Esophagus squamous epithelium (tissue), 5 donors: Measurements from ENCODE around the gene SOWAHD. TPM values are rescaled to one million over a fixed set of nuclear protein-coding genes. Genes with fewer than 3 reads are reported as not detected.
A peak's percentile ranks its signal among the peaks of the same experiment; 100 is the strongest.

ENCODE experiments used
- DNase-seq: peaks from one replicate; lab custom pipeline; 2025; lab: John Stamatoyannopoulos, UW
- H3K27ac ChIP-seq, 4 donors: fragments of 200-600 bp; sonication (generic); one replicate each; pipeline ENCODE4 v1.5.1; 2016 to 2019; ENCODE audit warnings: mild to moderate bottlenecking in 1 of 4
- H3K27me3 ChIP-seq, 4 donors: fragments of 200-600 bp; sonication (generic); 1 replicate in 3 of 4; 2 replicates in 1 of 4; pipeline versions ENCODE4 v1.5.1 to v1.6.0; 2017 to 2021; ENCODE audit warnings: antibody characterized with exemption in 1 of 4
- H3K36me3 ChIP-seq, 3 donors: fragments of 200-600 bp; sonication (generic); one replicate each; pipeline ENCODE4 v1.5.1; 2016 to 2019
- H3K4me1 ChIP-seq, 3 donors: fragments of 200-600 bp; sonication (generic); one replicate each; pipeline ENCODE4 v1.5.1; 2017 to 2019
- H3K4me3 ChIP-seq, 4 donors: fragments of 200-600 bp; sonication (generic); 1 replicate in 3 of 4; 2 replicates in 1 of 4; pipeline ENCODE4 v1.5.1; 2016 to 2019; ENCODE audit warnings: mild to moderate bottlenecking in 2 of 4, moderate library complexity in 1 of 4
- H3K9me3 ChIP-seq, 3 donors: fragments of 200-600 bp; sonication (generic); one replicate each; pipeline ENCODE4 v1.5.1; 2016 to 2019
- POLR2A ChIP-seq, 4 donors: fragments of 450-650 bp; IDR thresholded peaks; one replicate each; pipeline ENCODE4 v1.6.1; 2017; ENCODE audit warnings: antibody characterized with exemption in 4 of 4, mild to moderate bottlenecking in 4 of 4, moderate library complexity in 3 of 4
- WGBS, 2 donors: methylation state at CpG; one replicate each; pipeline ENCODE4 v1.1.5; 2018; 5-methylcytosine and 5-hydroxymethylcytosine counted together
- intact Hi-C: fragments of 100-400 bp; cut with DNase I; formaldehyde crosslinking; loops from one replicate; pipeline ENCODE4 v1.15.0; 2022
- total RNA-seq, 4 donors: library from RNA; depleted of rRNA; stranded (reverse); fragments of >200 nt; gene quantifications; one replicate each; pipeline ENCODE4 v1.1.0, GENCODE V29; 2016
- TF ChIP-seq, protein P1 (sequence below), 6 experiments: fragments of 450-650 bp in 4 of 6; fragments of 200-600 bp in 2 of 6; sonication (generic) in 2 of 6; IDR thresholded peaks; one replicate each; pipeline ENCODE4 v1.5.1; 2016 to 2019; ENCODE audit warnings: antibody characterized with exemption in 6 of 6, mild to moderate bottlenecking in 4 of 6, moderate library complexity in 4 of 6
- donor health status: DM: yes; HTN: yes; CAD: no.

SOWAHD gene, protein sequence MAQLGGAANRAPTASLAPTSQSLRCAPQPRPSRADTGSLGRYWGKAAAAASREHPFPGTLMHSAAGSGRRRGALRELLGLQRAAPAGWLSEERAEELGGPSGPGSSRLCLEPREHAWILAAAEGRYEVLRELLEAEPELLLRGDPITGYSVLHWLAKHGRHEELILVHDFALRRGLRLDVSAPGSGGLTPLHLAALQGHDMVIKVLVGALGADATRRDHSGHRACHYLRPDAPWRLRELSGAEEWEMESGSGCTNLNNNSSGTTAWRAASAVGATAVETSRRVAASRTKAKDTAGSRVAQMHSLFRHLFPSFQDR
- total RNA-seq, result under 1 TPM in 1 of 4 donors, not detected in 3; 0.38 TPM

DNA sequence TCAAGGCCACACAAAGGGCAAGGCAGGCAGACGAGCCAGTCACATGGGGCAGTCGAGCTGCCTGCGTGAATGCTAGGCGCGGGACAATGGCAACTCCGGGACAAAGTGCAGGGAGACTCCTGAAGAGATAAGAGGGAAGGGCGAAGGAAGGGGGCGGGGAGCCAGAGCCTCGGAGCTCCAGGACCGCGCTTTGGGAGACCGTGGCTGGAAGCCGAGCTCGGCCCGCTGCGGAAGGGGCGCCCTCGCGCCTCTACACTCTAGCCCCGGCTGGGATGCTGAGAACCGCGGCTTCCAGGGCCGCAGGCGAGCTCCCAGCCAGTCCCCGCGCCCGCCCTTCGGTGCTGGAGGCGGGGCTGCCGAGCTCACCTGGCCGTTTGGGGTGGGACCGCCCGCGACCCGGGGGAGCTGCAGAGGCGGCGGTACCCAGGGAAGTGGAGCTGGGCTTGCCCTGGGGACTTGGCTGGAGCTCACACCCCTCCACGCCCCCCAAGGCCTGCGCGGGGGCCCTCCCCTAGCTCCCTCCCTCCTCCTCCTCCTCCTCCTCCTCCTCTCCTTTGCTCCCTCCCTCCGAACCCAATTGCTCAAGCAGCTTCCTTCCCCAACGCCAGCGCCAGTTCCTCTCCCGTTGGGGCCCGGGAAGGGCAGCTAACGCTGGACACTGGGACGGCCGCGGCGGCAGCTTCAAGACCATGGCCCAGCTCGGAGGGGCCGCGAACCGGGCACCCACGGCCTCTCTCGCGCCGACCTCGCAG is at the start of gene SOWAHD:
Gene SOWAHD, plus strand, starts transcription at position 610 of the 752 bp plus-strand sequence. Its CDS starts 80 bp downstream, at position 690.
- intact Hi-C loops, result no loop called here
- TF ChIP-seq, protein P1, sequence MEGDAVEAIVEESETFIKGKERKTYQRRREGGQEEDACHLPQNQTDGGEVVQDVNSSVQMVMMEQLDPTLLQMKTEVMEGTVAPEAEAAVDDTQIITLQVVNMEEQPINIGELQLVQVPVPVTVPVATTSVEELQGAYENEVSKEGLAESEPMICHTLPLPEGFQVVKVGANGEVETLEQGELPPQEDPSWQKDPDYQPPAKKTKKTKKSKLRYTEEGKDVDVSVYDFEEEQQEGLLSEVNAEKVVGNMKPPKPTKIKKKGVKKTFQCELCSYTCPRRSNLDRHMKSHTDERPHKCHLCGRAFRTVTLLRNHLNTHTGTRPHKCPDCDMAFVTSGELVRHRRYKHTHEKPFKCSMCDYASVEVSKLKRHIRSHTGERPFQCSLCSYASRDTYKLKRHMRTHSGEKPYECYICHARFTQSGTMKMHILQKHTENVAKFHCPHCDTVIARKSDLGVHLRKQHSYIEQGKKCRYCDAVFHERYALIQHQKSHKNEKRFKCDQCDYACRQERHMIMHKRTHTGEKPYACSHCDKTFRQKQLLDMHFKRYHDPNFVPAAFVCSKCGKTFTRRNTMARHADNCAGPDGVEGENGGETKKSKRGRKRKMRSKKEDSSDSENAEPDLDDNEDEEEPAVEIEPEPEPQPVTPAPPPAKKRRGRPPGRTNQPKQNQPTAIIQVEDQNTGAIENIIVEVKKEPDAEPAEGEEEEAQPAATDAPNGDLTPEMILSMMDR (IDR thresholded peaks at IDR 0.05), result no peak
- TF ChIP-seq POLR2A (IDR thresholded peaks at IDR 0.05), result peak in 1 of 4 donors; percentile 6
- Histone ChIP-seq H3K27me3 (peaks cover 0 to 9% (median 0%) of the 10 kb centered on the region in 4 donors), H3K36me3 (no peaks in the 10 kb centered on the region), H3K4me3 (peak within 1 kb of the TSS; percentile 46 to 66 (median 50)), H3K4me1 (peaks cover 0 to 29% (median 3%) of the 10 kb centered on the region in 3 donors), H3K9me3 (no peaks in the 10 kb centered on the region), H3K27ac (peak within 1 kb of the TSS; percentile 9 to 54 (median 32))
- DNase-seq, result no peak
- WGBS, 2 donors, result 27% methylated on average over 16 of the region's 59 CpGs; no CpG with 5 or more reads in 1 of the 2 donors

DNA sequence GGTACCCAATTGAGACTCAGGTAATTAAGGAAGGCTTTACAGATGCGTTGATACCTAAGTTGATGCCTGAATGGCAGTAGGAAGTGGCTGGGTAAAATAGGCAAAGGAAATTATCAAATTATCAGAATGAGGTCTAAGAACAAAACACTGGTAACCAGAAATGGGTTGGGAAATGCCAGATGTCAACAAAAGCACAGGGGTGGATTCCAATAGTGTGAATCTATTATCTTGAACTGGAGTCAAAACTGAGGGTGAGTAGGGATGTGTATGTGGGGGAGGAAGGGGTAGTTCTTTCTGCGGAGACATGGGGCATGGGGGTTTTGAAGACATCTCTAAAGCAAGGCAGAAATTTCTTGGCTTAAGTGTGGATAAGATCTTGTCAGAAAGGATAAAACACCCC is 49.5 kb upstream of the SOWAHD start:
- H3K36me3 ChIP-seq, result no peaks in the 10 kb centered on the region
- 79 to 94% methylated on average over 2 of the region's 2 CpGs for WGBS, 2 donors
- no peaks in the 10 kb centered on the region for H3K9me3 ChIP-seq
- TF ChIP-seq, protein P1 (IDR thresholded peaks at IDR 0.05), result no peak
- no peak for TF ChIP-seq POLR2A (IDR thresholded peaks at IDR 0.05)
- no peak overlapping the region for H3K27ac ChIP-seq
- no peak overlapping the region for H3K4me3 ChIP-seq
- DNase-seq, result no peak
- H3K4me1 ChIP-seq, result no peaks in the 10 kb centered on the region
- intact Hi-C loops, result no loop called here
- H3K27me3 ChIP-seq, result no peaks in the 10 kb centered on the region

DNA sequence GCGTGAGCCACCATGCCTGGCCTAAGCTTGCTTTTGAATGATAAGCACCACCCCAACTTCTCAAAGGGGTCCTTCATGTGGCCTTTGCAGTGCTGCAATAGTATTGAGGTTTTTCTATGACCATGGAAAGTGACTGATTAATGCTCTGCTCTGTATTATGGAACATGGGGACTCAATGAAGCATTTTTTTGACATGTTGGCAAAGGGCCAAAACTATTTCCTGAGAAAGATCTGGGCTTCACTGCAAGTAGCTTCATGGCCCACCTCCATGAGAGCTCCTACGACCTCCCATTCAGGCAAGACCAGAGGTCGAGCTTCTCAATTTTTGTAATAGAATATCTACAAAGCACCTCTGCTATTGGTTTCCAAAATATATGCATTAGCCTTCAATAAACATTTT is 48.8 kb upstream of the SOWAHD start:
- 78 to 79% methylated on average over 2 to 3 of the region's 3 CpGs for WGBS, 2 donors
- no peaks in the 10 kb centered on the region for H3K36me3 ChIP-seq
- H3K9me3 ChIP-seq, result no peaks in the 10 kb centered on the region
- TF ChIP-seq POLR2A (IDR thresholded peaks at IDR 0.05), result no peak
- no peak overlapping the region for H3K4me3 ChIP-seq
- no peak overlapping the region for H3K27ac ChIP-seq
- intact Hi-C loops, result no loop called here
- no peak for DNase-seq
- no peaks in the 10 kb centered on the region for H3K4me1 ChIP-seq
- H3K27me3 ChIP-seq, result no peaks in the 10 kb centered on the region

DNA sequence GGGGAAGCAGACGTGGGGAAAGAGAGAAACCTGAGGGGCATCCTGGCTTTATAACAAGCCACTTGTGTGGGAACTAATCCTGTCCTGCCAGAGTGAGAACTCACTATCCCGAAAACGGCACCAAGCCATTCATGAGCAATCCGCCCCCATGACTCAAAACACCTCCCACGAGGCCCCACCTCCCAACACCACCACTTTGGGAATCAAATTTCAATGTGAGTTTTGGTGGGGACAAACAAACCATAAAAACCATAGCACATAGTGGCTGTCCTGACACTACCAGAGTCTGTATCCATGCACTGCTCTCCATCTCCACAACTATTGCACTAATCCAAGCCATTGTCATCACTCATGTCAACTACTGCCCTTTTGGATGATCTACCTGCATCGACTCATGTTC is 36.9 kb upstream of the SOWAHD start:
- intact Hi-C loops, result no loop called here
- Histone ChIP-seq H3K9me3 (no peaks in the 10 kb centered on the region), H3K4me1 (no peaks in the 10 kb centered on the region), H3K4me3 (no peak overlapping the region), H3K36me3 (no peaks in the 10 kb centered on the region), H3K27ac (no peak overlapping the region), H3K27me3 (no peaks in the 10 kb centered on the region)
- no peak for TF ChIP-seq POLR2A (IDR thresholded peaks at IDR 0.05)
- TF ChIP-seq, protein P1 (IDR thresholded peaks at IDR 0.05), result no peak
- 74 to 77% methylated on average over 4 to 6 of the region's 6 CpGs for WGBS, 2 donors
- DNase-seq, result no peak

DNA sequence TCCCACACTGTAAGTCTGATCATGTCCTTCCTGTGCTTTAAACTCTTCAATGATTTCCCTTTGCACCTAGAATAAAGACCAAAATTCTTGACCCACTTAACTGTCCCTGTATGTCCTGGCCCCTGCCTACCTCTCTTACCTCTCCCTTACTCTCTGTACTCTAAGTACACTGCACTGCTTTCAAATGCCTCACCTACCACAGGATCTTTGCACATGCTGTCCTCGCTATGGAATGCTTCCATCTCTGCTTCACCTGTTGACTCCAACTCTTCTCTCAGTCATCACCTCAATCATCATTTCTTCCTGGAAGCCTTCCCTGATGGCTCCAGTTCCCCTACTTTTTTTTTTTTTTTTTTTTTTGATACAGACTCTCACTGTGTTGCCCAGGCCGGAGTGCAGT is 36.5 kb upstream of the SOWAHD start:
- no peak for DNase-seq
- no peaks in the 10 kb centered on the region for H3K27me3 ChIP-seq
- H3K4me1 ChIP-seq, result no peaks in the 10 kb centered on the region
- H3K27ac ChIP-seq, result no peak overlapping the region
- H3K36me3 ChIP-seq, result no peaks in the 10 kb centered on the region
- intact Hi-C loops, result no loop called here
- no peaks in the 10 kb centered on the region for H3K9me3 ChIP-seq
- 86 to 89% methylated on average over 1 to 2 of the region's 2 CpGs for WGBS, 2 donors
- H3K4me3 ChIP-seq, result no peak overlapping the region
- TF ChIP-seq POLR2A (IDR thresholded peaks at IDR 0.05), result no peak
- TF ChIP-seq, protein P1 (IDR thresholded peaks at IDR 0.05), result no peak
